PC-3 (cell line): ENCODE data around the gene KIF1B.

Experiments used
- CTCF ChIP-seq: fragments of 300-600 bp; sonication (generic); conservative IDR thresholded peaks from 2 replicates; pipeline ENCODE4 v1.5.1; 2017; ENCODE audit warnings: antibody characterized with exemption, low read depth, mild to moderate bottlenecking, low read length
- EZH2 ChIP-seq: fragments of 300-600 bp; sonication (generic); IDR thresholded peaks from one replicate; pipeline ENCODE4 v1.6.1; 2017; ENCODE audit warnings: antibody characterized with exemption, mild to moderate bottlenecking, low read length; ENCODE audit not compliant: unreplicated experiment

GRCh38 chr1:10195570-10195969 lies 14.8 kb upstream of the KIF1B start:
- TF ChIP-seq CTCF: no peak
- no peak for TF ChIP-seq EZH2
